Activated CD8-positive, alpha-beta memory T cell treated with anti-CD3 and anti-CD28 coated beads for 48 hours (primary cell): ENCODE measurements around the gene CLK1.
"Not testable (repeated sequence)": the region's sequence is repeated elsewhere in the genome, so short reads cannot be mapped to it uniquely, and the experiment has no call there.

Source experiments
- DNase-seq, 3 experiments: peaks; one replicate each; pipeline ENCODE4 v3.0.0-alpha.2; 2020; ENCODE audit warnings: low read depth in 2 of 3, low spot score in 2 of 3

CLK1 gene

DNA sequence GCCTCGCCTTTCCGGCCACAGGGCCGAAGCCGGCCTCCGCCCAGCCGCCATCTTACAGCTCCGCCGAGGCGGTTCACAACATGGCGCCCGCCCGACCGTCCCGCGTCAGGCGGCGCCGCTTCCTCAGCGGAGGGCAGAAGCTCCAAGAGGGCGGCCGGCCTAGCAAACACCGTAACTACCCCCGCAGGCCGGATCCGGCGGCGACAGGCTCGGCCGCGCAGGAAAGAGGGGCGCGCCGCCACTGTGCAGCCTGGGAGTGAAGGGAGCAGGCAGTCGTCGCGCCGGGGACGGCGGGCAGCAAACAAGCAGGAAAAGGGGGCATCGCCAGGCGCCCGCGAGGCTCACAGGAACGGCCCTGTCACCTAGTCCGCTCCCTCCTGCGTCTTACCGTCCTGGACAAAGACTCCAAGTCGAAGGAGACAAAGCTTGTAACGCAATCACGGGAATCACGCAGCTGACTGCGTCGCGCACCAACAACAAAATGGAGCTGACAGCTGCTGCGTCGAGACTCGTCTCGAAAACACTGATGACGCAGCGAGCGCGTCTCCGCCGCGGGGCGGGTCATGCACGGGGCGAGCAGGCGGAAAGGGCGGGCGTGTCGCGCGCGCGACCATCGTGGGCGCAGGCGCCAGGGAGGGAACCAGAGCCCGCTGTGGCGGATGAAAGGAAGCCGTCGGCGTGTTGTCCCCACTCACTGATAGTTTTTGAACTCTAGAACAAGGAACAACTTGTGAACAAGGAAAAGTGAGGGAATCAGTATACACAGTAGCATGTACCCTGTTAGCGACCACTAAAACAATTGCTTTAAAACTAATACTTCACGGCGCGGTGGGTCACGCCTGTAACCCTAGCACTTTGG, at the start of gene CLK1:
CLK1 (minus strand) TSS at position 483 of the 859 bp plus-strand sequence. CDS start 2,796 bp downstream, outside the sequence.
- DNase-seq: peak; percentile 88 to 95 (median 90)

- no peak for DNase-seq
These were observed 49.2 kb upstream of the CLK1 start for GRCh38 chr2:200913654-200914053.

- no peak for DNase-seq
These were observed 45.5 kb upstream of the CLK1 start for GRCh38 chr2:200909958-200910357.

GRCh38 chr2:200905618-200906296, 41.3 kb upstream of the CLK1 start:
- peak in 1 of 3 experiments; percentile 17 for DNase-seq

DNA sequence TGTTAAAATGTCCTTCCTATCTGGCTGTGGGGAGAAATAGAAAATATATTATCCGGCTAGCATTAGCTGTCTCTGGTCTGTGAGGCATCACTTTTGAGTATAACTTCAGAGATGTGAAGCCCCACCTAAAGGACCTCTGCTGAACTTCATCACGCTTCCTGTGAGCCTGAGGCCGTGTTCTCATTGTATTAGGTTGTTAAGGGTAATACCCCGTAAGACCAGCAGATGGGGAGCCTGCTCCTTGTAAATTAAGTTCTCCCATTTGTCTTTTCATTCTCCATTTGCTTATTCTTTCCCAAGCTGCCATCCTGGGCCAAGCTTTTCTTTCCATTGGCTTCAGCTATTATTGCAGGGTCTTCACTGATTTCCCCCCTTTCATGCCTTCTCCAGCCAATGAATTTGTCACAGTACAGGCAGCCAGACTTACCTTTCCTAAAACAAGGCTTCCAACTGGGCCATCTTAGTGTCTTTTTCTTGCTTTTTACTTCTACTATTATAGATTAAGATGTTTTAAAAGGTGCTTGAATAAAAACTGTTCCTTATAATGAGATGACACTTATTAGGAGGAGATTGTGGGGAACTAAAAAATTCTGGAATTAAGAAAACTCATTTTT, 37.1 kb upstream of the CLK1 start:
- DNase-seq: peak in 1 of 3 experiments; percentile 31

DNA sequence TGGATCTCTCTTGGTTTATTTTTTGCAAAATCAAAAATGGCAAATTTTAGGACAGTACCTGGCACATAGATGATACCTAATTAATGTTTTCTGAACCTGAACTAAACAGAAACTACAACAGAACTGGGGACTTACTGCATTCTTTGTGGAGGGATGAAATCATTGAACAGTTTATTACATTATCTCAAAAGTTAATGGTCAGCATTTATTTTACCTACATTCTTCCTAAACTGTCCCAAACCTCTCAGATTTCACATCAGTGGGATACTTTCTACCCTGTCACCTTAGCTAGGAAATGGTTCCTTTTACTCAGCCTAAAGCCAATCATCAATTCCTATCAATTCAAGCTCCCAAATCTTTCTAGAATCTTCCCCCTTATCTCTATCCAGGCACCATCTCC, 35.0 kb upstream of the CLK1 start:
- DNase-seq: no peak

DNA sequence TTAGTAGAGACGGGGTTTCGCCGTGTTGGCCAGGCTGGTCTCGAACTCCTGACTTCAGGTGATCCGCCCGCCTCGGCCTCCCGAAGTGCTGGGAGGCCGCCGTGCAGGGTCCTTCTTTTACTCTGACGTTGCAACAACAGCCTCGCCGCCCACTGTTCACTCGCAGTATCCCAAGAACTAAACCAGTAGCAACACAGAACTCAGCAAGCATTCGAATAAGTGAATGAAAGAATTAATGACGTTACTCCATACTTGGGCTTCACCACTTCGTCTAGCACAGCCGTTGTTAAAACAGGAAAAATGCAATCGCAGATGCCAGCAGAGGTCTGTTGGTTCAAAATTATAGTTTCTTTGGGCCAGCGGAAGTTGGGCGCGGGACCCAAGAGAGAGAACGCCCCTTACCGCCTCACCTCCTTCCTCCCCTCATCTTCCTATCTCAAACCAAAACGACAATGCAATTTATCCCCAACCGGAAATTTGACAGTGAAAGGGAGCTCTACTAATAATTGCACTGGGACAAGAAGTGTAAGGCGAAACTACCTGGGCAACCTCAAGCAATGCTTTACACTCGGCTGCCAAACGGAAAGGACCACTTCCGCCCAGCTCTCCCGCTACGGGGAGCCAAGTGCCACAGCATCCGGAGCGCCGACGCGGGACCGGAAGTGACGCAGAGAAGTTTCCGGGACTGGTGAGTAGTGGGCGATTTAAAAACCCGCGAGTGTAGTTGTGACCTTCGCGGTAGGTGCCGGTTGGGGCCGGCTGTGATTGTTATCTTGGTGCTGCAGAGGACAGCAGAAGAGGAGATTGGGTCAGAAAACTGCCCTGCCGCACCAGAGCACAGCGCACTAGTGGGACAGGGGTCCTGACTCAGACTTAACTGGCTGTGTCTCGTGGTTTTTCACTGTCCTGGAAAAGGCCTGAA, 24.5 kb upstream of the CLK1 start, which contains the start of the genes NIF3L1 and PPIL3:
NIF3L1 (plus strand) TSS at position 668 of the 922 bp plus-strand sequence. CDS start 2,573 bp downstream, outside the sequence.
PPIL3 (minus strand) TSS at position 374 of the 922 bp plus-strand sequence. CDS start 1,462 bp downstream, outside the sequence.
- peak; percentile 93 to 98 (median 94) for DNase-seq

DNA sequence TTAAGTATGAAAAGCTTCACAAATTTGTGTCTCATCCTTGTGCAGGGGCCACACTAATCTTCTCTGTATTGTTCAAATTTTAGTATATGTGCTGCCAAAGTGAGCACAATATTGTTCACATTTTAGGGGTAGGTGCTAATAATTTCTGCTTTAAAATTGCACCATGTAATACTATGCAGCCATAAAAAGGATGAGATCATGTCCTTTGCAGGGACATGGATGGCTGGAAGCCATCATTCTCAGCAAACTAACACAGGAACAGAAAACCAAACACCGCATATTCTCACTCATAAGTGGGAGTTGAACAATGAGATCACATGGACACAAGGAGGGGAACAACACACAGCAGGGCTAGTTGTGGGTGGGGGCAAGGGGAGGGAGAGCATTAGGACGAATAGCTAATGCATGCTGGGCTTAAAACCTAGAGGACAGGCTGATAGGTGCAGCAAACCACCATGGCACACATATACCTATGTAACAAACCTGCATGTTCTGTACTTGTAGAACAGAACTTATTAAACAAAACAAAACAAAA, 17.3 kb upstream of the CLK1 start:
- not testable (repeated sequence) for DNase-seq

DNA sequence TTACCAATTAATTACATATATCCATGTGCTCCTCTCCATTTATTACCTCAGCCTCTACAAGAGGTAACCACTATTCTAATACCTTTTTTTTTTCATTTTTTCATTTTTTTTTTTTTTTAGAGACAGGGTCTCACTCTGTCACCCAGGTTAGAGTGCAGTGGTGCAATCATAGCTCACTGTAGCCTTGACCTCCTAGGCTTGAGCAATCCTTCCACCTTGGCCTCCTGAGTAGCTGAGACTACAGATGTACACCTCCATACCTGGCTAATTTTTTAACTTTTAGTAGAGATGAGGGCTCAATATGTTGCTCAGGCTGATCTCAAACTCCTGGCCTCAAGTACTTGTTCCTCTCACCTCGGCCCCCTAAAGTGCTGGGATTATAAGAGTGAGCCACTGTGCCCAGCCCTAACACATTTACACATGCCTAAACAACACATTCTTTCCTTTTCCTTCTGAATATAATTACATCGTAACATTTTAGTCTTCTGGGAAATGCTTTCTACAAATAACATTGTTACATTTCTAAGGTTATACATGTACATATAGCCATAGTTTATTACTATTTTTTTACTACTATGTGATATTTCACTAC, 13.9 kb upstream of the CLK1 start:
- no peak for DNase-seq

DNA sequence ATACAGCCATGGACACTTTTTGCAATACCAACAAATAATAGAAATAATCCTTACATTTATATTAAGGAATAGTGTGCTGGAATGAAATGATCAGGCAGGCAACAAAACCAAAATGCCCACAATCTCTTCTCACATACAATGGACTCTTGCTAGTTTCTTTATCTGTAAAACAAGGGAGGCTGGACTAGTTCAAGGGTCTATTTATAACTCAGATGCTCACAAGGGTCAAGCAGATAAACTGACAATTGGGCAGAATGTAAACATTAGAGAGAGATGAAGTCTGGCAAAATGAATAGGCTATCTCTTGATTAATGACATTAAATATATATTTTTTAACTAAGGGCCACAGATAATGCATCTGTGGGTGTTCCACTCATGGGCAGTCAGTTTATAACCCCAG, 13.0 kb upstream of the CLK1 start:
- DNase-seq: no peak

GRCh38 chr2:200873560-200873959, 9.1 kb upstream of the CLK1 start:
- no peak for DNase-seq

DNA sequence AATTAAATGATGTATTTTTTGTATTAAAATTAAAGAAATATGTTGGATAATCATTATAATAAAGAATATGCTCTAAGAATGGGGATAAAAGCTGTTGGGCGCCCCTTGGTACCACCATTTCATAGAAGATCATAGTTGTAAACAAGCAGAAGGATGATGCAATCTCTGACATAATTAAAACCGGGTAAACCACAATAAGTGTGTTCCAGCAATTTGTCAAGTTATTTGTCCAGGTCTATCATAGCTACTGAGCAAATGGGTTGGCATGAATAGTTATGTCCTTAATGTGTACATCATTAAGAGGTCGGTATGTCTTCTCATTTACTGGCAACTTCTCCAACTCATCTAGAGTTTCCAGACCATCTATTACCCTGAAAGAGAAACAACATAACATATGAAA, 6.7 kb upstream of the CLK1 start:
- DNase-seq: no peak

- DNase-seq: no peak
These were observed 4.6 kb upstream of the CLK1 start for GRCh38 chr2:200869014-200869413.

DNA sequence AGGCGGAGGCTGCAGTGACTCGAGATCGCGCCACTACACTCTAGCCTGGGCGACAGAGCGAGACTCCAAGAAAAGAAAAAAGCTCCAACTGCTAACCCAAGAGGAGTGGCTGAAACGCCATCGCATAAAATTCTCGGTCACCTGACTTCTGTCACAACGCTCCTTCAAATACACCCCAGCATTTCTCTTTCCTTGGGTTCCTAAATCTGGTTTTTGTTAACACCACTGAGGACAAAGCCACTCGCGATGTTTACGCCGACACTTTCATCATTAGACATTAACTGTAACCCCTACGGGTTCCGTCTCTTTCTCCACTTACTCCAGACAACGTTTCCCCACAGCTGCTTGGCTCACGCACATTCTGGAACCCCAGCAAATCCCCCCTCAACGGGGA, 679 bp downstream of the CLK1 start:
- no peak for DNase-seq

- DNase-seq: peak in 1 of 3 experiments; percentile 42
These were observed 1.9 kb downstream of the CLK1 start for GRCh38 chr2:200862532-200863000.

DNA sequence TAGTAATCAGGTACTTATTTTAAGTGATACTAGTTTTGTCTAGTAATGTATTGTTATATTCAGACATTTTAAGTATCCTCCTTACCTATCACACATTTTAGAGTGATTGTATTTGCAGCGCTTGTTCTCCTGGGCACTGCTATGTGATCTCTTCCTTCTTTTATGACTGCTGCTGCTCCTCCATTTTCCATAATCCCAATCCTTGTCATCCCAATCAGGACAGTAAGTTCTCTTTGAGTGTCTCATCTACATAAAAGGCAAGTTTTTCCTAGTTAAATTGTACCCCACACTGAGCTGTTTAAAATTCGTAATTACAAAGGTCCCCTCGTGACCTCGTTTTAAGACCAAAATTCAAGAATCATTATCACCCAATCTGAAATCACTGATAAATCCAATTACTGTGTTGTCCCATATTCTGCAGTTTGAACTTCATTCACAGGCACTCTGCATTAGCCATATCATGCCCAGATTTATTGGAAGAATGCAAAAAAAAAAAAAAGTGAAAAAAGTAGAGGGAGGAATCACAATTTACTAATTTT, 2.8 kb downstream of the CLK1 start:
- DNase-seq: no peak

- DNase-seq: no peak
These were observed 4.2 kb downstream of the CLK1 start for GRCh38 chr2:200860092-200860795.

DNA sequence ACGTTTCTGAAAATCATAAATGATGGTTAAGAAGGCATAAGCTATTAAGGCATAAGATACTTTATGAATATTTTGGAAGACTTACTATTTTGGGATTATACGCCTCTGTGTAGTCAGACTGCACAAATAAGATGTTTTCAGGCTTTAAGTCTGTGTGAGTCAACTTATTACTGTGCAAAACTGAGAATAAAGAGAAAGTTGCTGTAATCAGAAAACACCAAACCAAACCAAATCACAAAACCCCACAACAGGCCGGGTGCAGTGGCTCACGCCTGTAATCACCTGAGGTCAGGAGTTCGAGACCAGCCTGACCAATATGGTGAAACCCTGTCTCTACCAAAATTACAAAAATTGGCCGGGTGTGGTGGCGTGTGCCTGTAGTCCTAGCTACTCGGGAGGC, 7.7 kb downstream of the CLK1 start:
- DNase-seq: no peak

GRCh38 chr2:200852605-200853004, 11.9 kb downstream of the CLK1 start:
- no peak for DNase-seq
